B cell (primary cell): Measurements from ENCODE around the gene HSD11B1.

ENCODE experiments used
- CTCF ChIP-seq: fragments of 200-600 bp; IDR thresholded peaks from one replicate; pipeline ENCODE4 v1.8.0; 2022; ENCODE audit warnings: antibody characterized with exemption, mild to moderate bottlenecking
- EZH2 ChIP-seq: IDR thresholded peaks from 2 replicates; pipeline ENCODE4 v1.6.1; 2012; ENCODE audit warnings: borderline replicate concordance, low read depth, mild to moderate bottlenecking, moderate library complexity, low read length; ENCODE audit not compliant: insufficient read depth, poor library complexity, severe bottlenecking

- TF ChIP-seq CTCF (no peak), EZH2 (no peak)
Observed at GRCh38 chr1:209667103-209667502, 37.5 kb upstream of the HSD11B1 start.
